ENCODE measurements around the gene POLR1E.
"Not testable (repeated sequence)": the region's sequence is repeated elsewhere in the genome, so short reads cannot be mapped to it uniquely, and the experiment has no call there.

Gene POLR1E

GRCh38 chr9:37501957-37502596 lies 16.3 kb downstream of the POLR1E start:
- no peak for DNase-seq (ENCODE audit: low spot score)

GRCh38 chr9:37503736-37504135 lies 18.0 kb downstream of the POLR1E start:
- DNase-seq (ENCODE audit: low spot score): no peak

GRCh38 chr9:37504605-37505004 lies 18.9 kb downstream of the POLR1E start:
- DNase-seq (ENCODE audit: low spot score): no peak

- no peak for DNase-seq (ENCODE audit: low spot score)
Measured at GRCh38 chr9:37507566-37508134, 21.9 kb downstream of the POLR1E start.

- DNase-seq (ENCODE audit: low spot score): no peak
Measured at GRCh38 chr9:37508135-37508833, 22.5 kb downstream of the POLR1E start.

GRCh38 chr9:37508834-37509206 lies 23.1 kb downstream of the POLR1E start:
- no peak for DNase-seq (ENCODE audit: low spot score)

GRCh38 chr9:37509536-37509935 lies 23.8 kb downstream of the POLR1E start:
- no peak for DNase-seq (ENCODE audit: low spot score)

- DNase-seq (ENCODE audit: low spot score): not testable (repeated sequence)
Measured at GRCh38 chr9:37510053-37510452, 24.3 kb downstream of the POLR1E start.

GRCh38 chr9:37511016-37512010 lies 25.6 kb downstream of the POLR1E start:
- no peak for DNase-seq (ENCODE audit: low spot score)

GRCh38 chr9:37512437-37512836 lies 26.7 kb downstream of the POLR1E start:
- DNase-seq (ENCODE audit: low spot score): no peak

GRCh38 chr9:37514415-37514814 lies 28.7 kb downstream of the POLR1E start:
- DNase-seq (ENCODE audit: low spot score): not testable (repeated sequence)

- DNase-seq (ENCODE audit: low spot score): no peak
Measured at GRCh38 chr9:37514999-37515398, 29.3 kb downstream of the POLR1E start.

- no peak for DNase-seq (ENCODE audit: low spot score)
Measured at GRCh38 chr9:37515620-37516258, 30.0 kb downstream of the POLR1E start.

GRCh38 chr9:37517923-37518322 lies 32.2 kb downstream of the POLR1E start:
- no peak for DNase-seq (ENCODE audit: low spot score)

GRCh38 chr9:37520641-37521040 lies 34.9 kb downstream of the POLR1E start:
- DNase-seq (ENCODE audit: low spot score): no peak

GRCh38 chr9:37521111-37521510 lies 35.4 kb downstream of the POLR1E start:
- DNase-seq (ENCODE audit: low spot score): no peak

- no peak for DNase-seq (ENCODE audit: low spot score)
Measured at GRCh38 chr9:37522971-37523370, 37.2 kb downstream of the POLR1E start.

GRCh38 chr9:37523916-37524315 lies 38.2 kb downstream of the POLR1E start:
- no peak for DNase-seq (ENCODE audit: low spot score)

GRCh38 chr9:37528652-37529471 lies 43.1 kb downstream of the POLR1E start:
- DNase-seq (ENCODE audit: low spot score): no peak

- DNase-seq (ENCODE audit: low spot score): no peak
Measured at GRCh38 chr9:37531699-37532098, 46.0 kb downstream of the POLR1E start.

GRCh38 chr9:37534412-37534811 lies 48.7 kb downstream of the POLR1E start:
- no peak for DNase-seq (ENCODE audit: low spot score)

Measured in kidney capillary endothelial cell (primary cell).